Measurements from ENCODE around the gene GRIN2A. TPM values are rescaled to one million over a fixed set of nuclear protein-coding genes. Genes with fewer than 3 reads are reported as not detected.

Gene GRIN2A
- total and polyA plus RNA-seq, 2 of the 8 experiments (the other 6 are each of a cell fraction or from before 2014, with no cell fraction given), result 0.18 to 1.8 TPM

DNA sequence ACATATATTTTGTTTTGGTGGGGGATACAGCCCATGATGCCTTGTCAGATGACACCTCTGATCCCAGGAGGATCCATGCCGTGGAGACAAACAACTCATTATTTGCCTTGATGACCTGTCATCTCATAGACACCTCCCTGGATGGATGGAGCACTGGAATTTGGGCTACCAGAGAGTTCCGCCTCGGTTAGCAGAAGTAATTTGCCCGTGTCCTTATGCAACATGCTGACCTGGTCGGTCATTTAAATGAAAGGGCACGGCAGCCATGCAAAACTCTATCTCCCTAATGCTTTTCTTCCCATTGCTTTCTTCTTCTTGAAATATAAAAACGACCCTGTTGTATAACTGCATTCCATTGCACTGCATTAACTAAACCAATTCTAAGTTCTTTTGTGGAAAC lies 145.3 kb downstream of the GRIN2A start:
- POLR2A ChIA-PET (ENCODE audit: partially characterized antibody), result no interaction called here
- H3K9me3 ChIP-seq (ENCODE audit: insufficient read depth in 2 of 2, low read depth in 1 of 2, low read length in 1 of 2), result no peaks in the 10 kb centered on the region; a peak in 1 of 4 replicates
- WGBS, 2 experiments (ENCODE audit: extremely low coverage in 1 of 2, insufficient coverage in 1 of 2, insufficient read length in 1 of 2, insufficient replicate concordance in 2 of 2, low coverage in 1 of 2, low lambda C conversion rate in 2 of 2, missing lambda C conversion rate in 1 of 2), result 94% methylated on average over 7 of the region's 7 CpGs; no CpG with 5 or more reads in 1 of the 2 experiments

More for the DNA sequence above, 145.3 kb downstream of the GRIN2A start:
- Histone ChIP-seq H3K4me2 (ENCODE audit: insufficient read depth in 1 of 2, low read depth in 2 of 2, low read length in 2 of 2) (no peak overlapping the region), H2BK20ac (ENCODE audit: low read length) (no peak overlapping the region), H4K91ac (replicated peaks; ENCODE audit: insufficient read length, low read length) (peak overlapping the region; percentile 57), H2AK5ac (ENCODE audit: low read depth, low read length) (no peak overlapping the region), H2AFZ (ENCODE audit: low read length) (no peak overlapping the region), H3K23ac (ENCODE audit: insufficient read length) (no peak overlapping the region), H3K23me2 (ENCODE audit: low read depth, low read length) (peaks cover 17% of the 10 kb centered on the region), H3K27me3 (replicated peaks in 1 of 4; ENCODE audit: control insufficient read depth in 3 of 4, extremely low read depth in 1 of 4, insufficient read depth in 3 of 4, low read length in 3 of 4) (no peaks in the 10 kb centered on the region), H3K9ac (replicated peaks in 1 of 4; ENCODE audit: extremely low read depth in 1 of 4, low read depth in 3 of 4, low read length in 3 of 4) (no peak overlapping the region), H3K18ac (ENCODE audit: extremely low read depth, low read length) (no peak overlapping the region), H3K79me1 (ENCODE audit: low read depth, low read length) (0 out of 2 replicates have a peak, but pooled peaks cover 3% of the 10 kb centered on the region), H3K4me3 (ENCODE audit: extremely low read depth in 1 of 4, insufficient read depth in 2 of 4, low read depth in 3 of 4, low read length in 4 of 4) (no peak overlapping the region), H2BK15ac (ENCODE audit: low read length) (no peak overlapping the region), H2BK12ac (ENCODE audit: low read depth, low read length) (no peak overlapping the region), H3K4me1 (replicated peaks in 1 of 4; ENCODE audit: control insufficient read depth in 3 of 4, insufficient read depth in 4 of 4, low read length in 3 of 4) (peaks cover 3 to 6% (median 3%) of the 10 kb centered on the region in 4 experiments; a peak in 6 of 7 replicates), H4K5ac (ENCODE audit: insufficient read length, low read depth, low read length) (no peak overlapping the region), H3K56ac (replicated peaks; ENCODE audit: insufficient read length, low read depth, low read length) (no peak overlapping the region), H3K14ac (ENCODE audit: insufficient read length) (no peak overlapping the region), H3K79me2 (ENCODE audit: control insufficient read depth in 1 of 2, insufficient read depth in 2 of 2, low read length in 2 of 2) (no peaks in the 10 kb centered on the region; a peak in 1 of 4 replicates), H2BK120ac (replicated peaks; ENCODE audit: low read depth, low read length) (no peak overlapping the region), H2BK5ac (ENCODE audit: low read depth, low read length) (no peak overlapping the region), H3K36me3 (ENCODE audit: control insufficient read depth in 2 of 4, insufficient read depth in 4 of 4, low read length in 3 of 4) (no peaks in the 10 kb centered on the region; a peak in 1 of 8 replicates), H3K27ac (ENCODE audit: low read depth, low read length) (no peak overlapping the region), H3K4ac (replicated peaks; ENCODE audit: insufficient read length, low read depth, low read length) (no peak overlapping the region), H4K20me1 (replicated peaks in 1 of 2; ENCODE audit: control insufficient read depth in 1 of 2, insufficient read depth in 2 of 2, low read length in 2 of 2) (peaks cover 0 to 8% of the 10 kb centered on the region in 2 experiments), H4K8ac (ENCODE audit: extremely low read depth, insufficient read depth, low read length) (no peak overlapping the region; the same call in 1 of the 2 replicates)
- DNase-seq (ENCODE audit: low read depth in 1 of 2, low spot score in 2 of 2), result no peak
- no peak for TF ChIP-seq SRF (IDR thresholded peaks at IDR 0.05; ENCODE audit: low read depth, low read length)
- no peak for TF ChIP-seq RNF2 (IDR thresholded peaks at IDR 0.05; ENCODE audit: borderline replicate concordance, low read depth, low read length, missing control alignments, poor library complexity, severe bottlenecking)
- FAIRE-seq, result no peak
- CTCF ChIA-PET (ENCODE audit: partially characterized antibody), result no interaction called here
